ENCODE results near the gene RLF.
"Not testable (repeated sequence)": the region's sequence is repeated elsewhere in the genome, so short reads cannot be mapped to it uniquely, and the experiment has no call there.

RLF gene

GRCh38 chr1:40174788-40175187 is 13.6 kb downstream of the RLF start:
- DNase-seq: no peak

DNA sequence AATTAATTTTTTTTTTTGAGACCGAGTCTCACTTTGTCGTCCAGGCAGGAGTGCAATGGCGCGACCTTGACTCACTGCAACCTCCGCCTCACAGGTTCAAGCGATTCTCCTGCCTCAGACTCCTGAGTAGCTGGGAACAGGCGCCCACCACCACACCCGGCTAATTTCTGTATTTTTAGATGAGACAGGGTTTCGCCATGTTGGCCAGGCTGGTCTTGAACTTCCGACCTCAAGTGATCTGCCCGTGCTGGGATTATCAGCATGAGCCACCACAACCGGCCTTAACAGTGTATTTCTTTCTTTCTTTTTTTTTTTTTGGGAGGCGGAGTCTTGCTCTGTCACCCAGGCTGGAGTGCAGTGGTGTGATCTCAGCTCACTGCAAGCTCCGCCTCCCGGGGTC is 15.8 kb downstream of the RLF start:
- not testable (repeated sequence) for DNase-seq

DNA sequence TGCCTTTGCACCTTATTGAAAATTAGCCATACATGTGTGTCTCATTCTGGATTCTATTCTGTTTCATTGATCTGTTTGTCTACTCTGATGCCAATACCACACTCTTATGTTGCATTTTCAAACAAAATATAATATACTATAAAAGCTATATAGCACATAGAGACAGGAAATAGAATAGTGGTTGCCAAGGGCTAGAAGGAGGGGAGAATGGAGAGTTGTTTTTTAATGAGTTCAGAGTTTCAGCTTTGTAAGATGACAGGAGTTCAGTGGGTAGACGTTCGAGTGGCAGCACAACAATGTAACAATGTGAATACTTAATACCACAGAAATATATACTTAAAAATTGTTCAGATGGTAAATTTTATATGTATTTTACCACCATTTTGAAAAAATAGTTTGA is 17.0 kb downstream of the RLF start:
- no peak for DNase-seq

GRCh38 chr1:40179496-40180089 is 18.4 kb downstream of the RLF start:
- DNase-seq: no peak

- DNase-seq: no peak
Observed at GRCh38 chr1:40183055-40183710, 22.0 kb downstream of the RLF start.

DNA sequence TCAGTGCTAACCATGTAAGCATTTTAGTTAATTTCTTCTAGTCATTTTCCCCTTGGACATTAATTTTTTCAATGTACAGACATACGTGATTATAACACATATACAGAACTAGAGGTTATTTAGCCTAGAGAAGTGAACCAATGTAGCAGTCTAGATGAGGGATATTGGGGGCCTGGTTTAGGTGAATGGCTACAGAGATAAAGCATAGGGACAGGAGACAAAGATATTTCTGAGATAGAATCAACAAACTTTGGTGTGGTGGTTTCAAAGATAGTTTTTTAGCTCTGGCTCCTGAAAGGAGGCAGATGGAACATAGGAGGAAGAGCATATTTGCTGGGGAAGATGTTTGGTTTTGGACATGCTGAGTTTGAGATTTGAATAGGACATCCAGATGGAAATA is 23.0 kb downstream of the RLF start:
- no peak for DNase-seq

GRCh38 chr1:40185951-40186864 is 25.0 kb downstream of the RLF start:
- DNase-seq: no peak

DNA sequence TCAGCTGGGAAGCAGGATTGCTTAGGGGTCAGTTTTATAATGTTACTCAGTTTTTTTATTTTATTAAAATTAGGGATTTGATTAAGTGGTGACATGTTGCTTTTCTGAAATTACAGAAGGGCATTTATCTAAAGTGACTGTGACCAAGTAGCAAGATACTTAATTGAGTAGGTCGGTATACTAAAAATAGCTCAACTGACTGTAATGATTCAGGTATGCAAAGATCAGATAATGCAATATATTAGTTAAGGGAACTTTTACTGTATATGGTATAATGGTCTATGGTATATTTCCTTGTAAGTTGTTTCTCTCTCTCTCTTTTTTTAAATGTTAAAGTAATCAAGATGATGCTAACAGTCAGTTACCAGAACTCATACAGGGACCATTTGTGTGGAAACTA is 26.2 kb downstream of the RLF start:
- DNase-seq: no peak

DNA sequence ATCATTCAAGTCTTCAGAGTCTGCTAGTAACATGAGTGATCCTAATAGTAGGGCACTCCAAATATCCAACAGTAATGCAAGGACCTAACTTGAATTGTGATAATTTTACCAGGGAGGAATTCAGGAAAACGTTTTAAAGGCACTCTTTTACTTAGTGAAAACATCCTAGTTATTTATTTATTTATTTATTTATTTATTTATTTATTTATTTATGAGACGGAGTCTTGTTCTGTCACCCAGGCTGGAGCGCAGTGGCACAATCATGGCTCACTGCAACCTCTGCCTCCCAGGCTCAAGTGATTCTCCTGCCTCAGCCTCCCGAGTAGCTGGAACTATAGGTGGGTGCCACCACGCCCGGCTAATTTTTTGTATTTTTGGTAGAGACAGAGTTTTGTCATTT is 33.5 kb downstream of the RLF start:
- DNase-seq: not testable (repeated sequence)

GRCh38 chr1:40197656-40198055 is 36.5 kb downstream of the RLF start:
- DNase-seq: no peak

DNA sequence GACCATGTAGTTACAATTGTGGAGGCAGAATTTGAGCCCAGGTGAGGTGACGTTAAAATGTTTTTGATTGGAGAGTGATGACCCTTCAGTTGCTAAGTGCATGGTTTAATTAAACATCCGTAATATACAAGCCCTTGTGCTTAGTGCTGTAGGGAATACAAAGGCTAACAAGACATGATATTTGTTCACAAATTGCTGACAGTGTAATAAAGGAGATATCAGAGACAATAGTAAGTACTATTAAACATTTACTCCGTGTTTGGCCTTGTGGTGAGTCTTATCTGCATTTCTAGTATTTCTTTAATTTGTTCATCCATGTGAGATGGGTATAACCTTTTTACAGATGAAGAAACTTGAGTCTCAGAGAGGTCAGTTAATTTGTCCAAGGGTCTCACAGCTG is 37.9 kb downstream of the RLF start:
- DNase-seq: no peak

DNA sequence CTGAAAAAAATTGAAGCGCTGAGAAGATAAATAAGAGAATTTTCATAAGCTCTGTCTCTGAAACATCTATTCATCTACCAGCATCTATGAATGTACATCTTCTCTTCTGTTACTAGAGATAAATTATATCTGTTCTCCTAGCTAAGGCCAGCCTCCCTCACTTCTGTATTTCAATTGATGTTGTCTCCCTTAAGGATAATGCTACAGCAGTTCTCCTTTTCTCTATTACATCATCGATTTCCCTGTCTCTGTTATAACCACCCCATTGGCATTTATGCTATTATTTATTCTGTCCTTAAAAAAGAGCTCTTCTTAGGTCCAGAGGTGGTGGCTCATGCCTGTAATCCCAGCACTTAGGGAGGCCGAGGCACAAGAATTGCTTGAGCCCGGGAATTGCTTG is 43.7 kb downstream of the RLF start:
- no peak for DNase-seq

- DNase-seq: no peak
Observed at GRCh38 chr1:40210511-40211204, 49.5 kb downstream of the RLF start.

DNA sequence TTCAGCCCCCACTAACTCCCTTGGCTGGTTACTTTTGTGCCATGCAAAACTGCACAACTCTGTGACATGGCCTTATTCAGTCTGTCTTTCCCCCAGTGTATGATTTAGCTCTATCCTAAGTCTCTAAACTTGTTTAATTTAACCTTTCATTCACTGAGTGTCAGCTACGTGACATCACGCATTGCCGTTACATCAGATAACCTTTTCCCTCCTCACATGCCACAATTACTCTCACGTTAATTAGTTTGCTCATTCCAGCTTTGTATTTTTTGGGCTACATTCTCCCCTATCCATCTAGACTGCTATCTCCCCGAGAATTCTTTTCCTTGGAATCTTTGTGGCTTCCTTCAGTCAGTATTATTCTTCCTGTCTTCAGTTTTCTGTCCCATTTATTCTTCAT is 57.1 kb downstream of the RLF start:
- DNase-seq: no peak

GRCh38 chr1:40221471-40221905 is 60.3 kb downstream of the RLF start:
- not testable (repeated sequence) for DNase-seq

GRCh38 chr1:40221977-40222772 is 61.0 kb downstream of the RLF start:
- no peak for DNase-seq

- no peak for DNase-seq
Observed at GRCh38 chr1:40224040-40224439, 62.9 kb downstream of the RLF start.

- no peak for DNase-seq
Observed at GRCh38 chr1:40226192-40226591, 65.0 kb downstream of the RLF start.

- no peak for DNase-seq
Observed at GRCh38 chr1:40232444-40232843, 71.3 kb downstream of the RLF start.

DNA sequence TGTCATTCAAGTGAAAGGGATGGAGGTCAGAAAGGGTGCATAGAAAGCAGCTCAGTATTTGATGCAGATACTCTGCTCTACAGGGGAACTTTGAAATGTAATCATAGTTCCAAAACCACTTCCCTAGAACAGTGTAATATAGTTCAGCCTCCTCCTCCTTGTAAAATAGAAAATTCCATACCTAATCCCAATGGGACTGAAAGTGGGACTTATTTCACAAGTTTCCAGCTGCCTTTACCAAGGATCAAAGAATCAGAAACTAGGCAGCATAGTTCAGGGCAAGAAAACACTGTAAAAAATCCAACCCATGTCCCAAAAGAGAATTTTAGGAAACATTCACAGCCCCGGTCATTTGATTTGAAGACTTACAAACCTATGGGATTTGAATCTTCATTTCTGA is 78.4 kb downstream of the RLF start:
- DNase-seq: no peak

DNA sequence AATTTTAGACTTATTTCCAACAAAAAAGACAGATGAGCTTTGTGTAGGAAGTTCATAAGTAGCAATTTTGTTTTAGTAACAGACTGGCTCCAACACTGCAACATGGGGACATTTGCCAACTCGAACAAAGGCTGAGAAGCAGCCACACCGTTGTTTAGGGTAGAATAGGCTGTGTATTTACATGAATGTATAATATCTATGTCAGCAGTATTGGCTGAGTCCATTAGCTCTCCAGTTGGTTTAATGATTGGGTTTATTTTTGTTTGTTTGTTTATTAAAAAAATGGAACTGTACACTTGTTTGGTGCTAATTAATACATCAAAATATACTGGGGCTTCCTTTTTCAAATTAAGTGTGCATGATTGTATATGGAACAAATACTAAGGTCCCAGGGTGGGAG is 79.2 kb downstream of the RLF start:
- DNase-seq: no peak

DNA sequence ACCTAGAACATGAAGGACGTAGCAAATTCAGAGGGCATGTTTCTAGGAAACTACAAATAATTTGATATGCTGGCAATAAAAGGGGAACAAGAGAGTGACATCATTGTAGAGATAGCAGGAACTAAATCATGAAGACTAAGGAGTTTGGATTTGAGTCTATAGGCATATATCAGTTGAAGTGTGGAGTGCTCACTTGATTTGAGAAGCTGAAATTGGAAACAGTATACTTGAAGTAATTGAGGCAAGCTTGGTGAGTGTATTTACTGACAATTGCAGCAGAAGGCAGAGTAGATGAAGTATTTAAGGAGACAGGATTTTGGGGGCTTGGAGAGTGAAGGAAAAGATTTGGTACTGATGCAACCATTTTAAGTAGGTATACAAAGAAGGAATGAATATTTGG is 80.2 kb downstream of the RLF start:
- DNase-seq: no peak

- DNase-seq: no peak
Observed at GRCh38 chr1:40243351-40243750, 82.2 kb downstream of the RLF start.
